HepG2 (cell line): ENCODE data around the gene CACNA1C. TPM values are rescaled to one million over a fixed set of nuclear protein-coding genes. Genes with fewer than 3 reads are reported as not detected.

Experiments used
- ATAC-seq: fragments of 200-7000 bp; cut with Tn5 transposase; 3 replicates; pipeline ENCODE4 v1.9.1; 2020; ENCODE audit warnings: mild to moderate bottlenecking, moderate library complexity
- BruUV-seq: library from RNA; stranded (reverse); fragments of 400-500 nt; replicated peaks from 2 replicates; lab custom pipeline; 2021; lab: Mats Ljungman, UMichigan
- CTCF ChIA-PET: fragments of 300-600 bp; formaldehyde crosslinking; extraction: SDS; loops from one replicate; lab custom pipeline; 2021; ENCODE audit warnings: low total read pairs, inconsistent platforms, low intra/inter-chr PET ratio; lab: Yijun Ruan, JAX
- POLR2A ChIA-PET: fragments of 350-600 bp; sonication (Branson Sonifier 250); formaldehyde crosslinking; loops from one replicate; lab custom pipeline; 2020; ENCODE audit warnings: antibody characterized with exemption, inconsistent platforms; lab: Yijun Ruan, JAX
- DNase-seq: peaks from one replicate; pipeline ENCODE4 v3.0.0-alpha.2; 2015; ENCODE audit warnings: low spot score
- FAIRE-seq: peaks from 3 replicates; lab custom pipeline; 2011; peaks lifted over from hg19 to GRCh38; lab: Jason Lieb, UNC
- H2AFZ ChIP-seq: one replicate; pipeline ENCODE4 v1.6.1; 2011; ENCODE audit warnings: low read length, inconsistent platforms
- H3K27ac ChIP-seq: fragments of 300-600 bp; 3 replicates; pipeline ENCODE4 v1.8.0; 2011; ENCODE audit warnings: mixed run types, mild to moderate bottlenecking, mixed read lengths, low read length, inconsistent platforms; ENCODE audit not compliant: insufficient read depth; ENCODE audit errors: extremely low read length
- H3K27me3 ChIP-seq, 2 experiments: fragments of 200-600 bp in 1 of 2; 2 replicates in 1 of 2; 3 replicates in 1 of 2; pipeline versions ENCODE4 v1.6.0 to v1.8.0; 2011; ENCODE audit warnings: low read length in 2 of 2, mild to moderate bottlenecking in 2 of 2, moderate library complexity in 2 of 2, inconsistent platforms in 1 of 2; ENCODE audit not compliant: insufficient read depth in 2 of 2, control insufficient read depth in 1 of 2
- H3K36me3 ChIP-seq, 2 experiments: fragments of 200-600 bp in 1 of 2; replicated peaks in 1 of 2; 2 replicates in 1 of 2; 3 replicates in 1 of 2; pipeline versions ENCODE4 v1.5.1 to v1.8.0; 2011; ENCODE audit warnings: low read length in 2 of 2, inconsistent platforms in 1 of 2; ENCODE audit not compliant: insufficient read depth in 2 of 2, control insufficient read depth in 1 of 2
- H3K4me1 ChIP-seq: 2 replicates; pipeline ENCODE4 v1.5.1; 2012; ENCODE audit warnings: low read length, inconsistent platforms; ENCODE audit not compliant: insufficient read depth
- H3K4me2 ChIP-seq: 2 replicates; pipeline ENCODE4 v1.6.0; 2011; ENCODE audit warnings: low read depth, low read length, inconsistent platforms
- H3K4me3 ChIP-seq, 3 experiments: fragments of 200-600 bp in 1 of 3; sonication (generic), shearing (Covaris generic) in 1 of 3; replicated peaks in 1 of 3; 2 replicates each; pipeline ENCODE4 v1.5.1; 2011 to 2016; ENCODE audit warnings: low read length in 3 of 3, inconsistent platforms in 2 of 3, low read depth in 2 of 3, mild to moderate bottlenecking in 2 of 3, control low read depth in 1 of 3, mixed read lengths in 1 of 3; ENCODE audit not compliant: insufficient read depth in 1 of 3
- H3K79me2 ChIP-seq: one replicate; pipeline ENCODE4 v1.6.1; 2011; ENCODE audit warnings: low read length, inconsistent platforms; ENCODE audit not compliant: insufficient read depth
- H3K9ac ChIP-seq: 2 replicates; pipeline ENCODE4 v1.6.0; 2011; ENCODE audit warnings: mild to moderate bottlenecking, low read depth, low read length, inconsistent platforms; ENCODE audit not compliant: insufficient read depth
- H3K9me3 ChIP-seq: 2 replicates; pipeline ENCODE4 v1.5.1; 2012; ENCODE audit warnings: mild to moderate bottlenecking, low read length
- H4K20me1 ChIP-seq: 2 replicates; pipeline ENCODE4 v1.6.0; 2011; ENCODE audit warnings: inconsistent platforms, mild to moderate bottlenecking, low read length, moderate library complexity; ENCODE audit not compliant: insufficient read depth
- ATF7 ChIP-seq, 2 experiments: fragments of 450-650 bp in 1 of 2; sonication (generic) in 1 of 2; formaldehyde crosslinking in 1 of 2; IDR thresholded peaks; 2 replicates each; pipeline versions ENCODE4 v1.4.0 to v1.6.1; 2016 to 2020; ENCODE audit warnings: antibody characterized with exemption in 1 of 2, mild to moderate bottlenecking in 1 of 2, missing genetic modification reagents in 1 of 2
- CREB1 ChIP-seq, 2 experiments: fragments of 450-650 bp in 1 of 2; IDR thresholded peaks; 2 replicates each; pipeline ENCODE4 v1.6.1; 2016 to 2017; ENCODE audit warnings: control low read depth in 1 of 2, mild to moderate bottlenecking in 1 of 2, missing compliant biosample characterization in 1 of 2, missing genetic modification characterization in 1 of 2
- GLI4 ChIP-seq: sonication (generic); formaldehyde crosslinking; IDR thresholded peaks from 2 replicates; pipeline ENCODE4 v1.5.1; 2020; ENCODE audit warnings: missing genetic modification reagents, mild to moderate bottlenecking, moderate library complexity, borderline replicate concordance
- HOXA9 ChIP-seq: sonication (generic); formaldehyde crosslinking; IDR thresholded peaks from 2 replicates; pipeline ENCODE4 v1.8.1; 2022; ENCODE audit warnings: missing genetic modification reagents, mild to moderate bottlenecking, moderate library complexity, borderline replicate concordance
- MZF1 ChIP-seq: sonication (generic); formaldehyde crosslinking; IDR thresholded peaks from 2 replicates; pipeline ENCODE4 v1.8.1; 2023; ENCODE audit warnings: mild to moderate bottlenecking, missing genetic modification reagents, borderline replicate concordance
- SIN3A ChIP-seq: IDR thresholded peaks from 2 replicates; pipeline ENCODE4 v1.6.1; 2011; ENCODE audit warnings: low read depth, mild to moderate bottlenecking, control low read depth, low read length, borderline replicate concordance
- ZKSCAN5 ChIP-seq: sonication (generic); formaldehyde crosslinking; IDR thresholded peaks from 2 replicates; pipeline ENCODE4 v1.5.1; 2020; ENCODE audit warnings: mild to moderate bottlenecking, missing genetic modification reagents
- ZNF740 ChIP-seq: sonication (generic); formaldehyde crosslinking; IDR thresholded peaks from 2 replicates; pipeline ENCODE4 v1.4.0; 2020; ENCODE audit warnings: missing genetic modification reagents
- ZNF83 ChIP-seq: sonication (generic); formaldehyde crosslinking; IDR thresholded peaks from 2 replicates; pipeline ENCODE4 v1.4.0; 2020; ENCODE audit warnings: missing genetic modification reagents, mild to moderate bottlenecking, borderline replicate concordance
- WGBS: methylation state at CpG from one replicate; pipeline ENCODE4 v1.1.6; 2017; ENCODE audit warnings: low lambda C conversion rate; 5-methylcytosine and 5-hydroxymethylcytosine counted together
- in situ Hi-C: cut with HindIII; loops from 2 replicates; pipeline ENCODE4 v1.10.0; 2017; ENCODE audit warnings: low pct_unique_long_range_greater_than_20kb; ENCODE audit not compliant: extremely low pct_ligation_motif_present
- intact Hi-C: fragments of 100-400 bp; cut with micrococcal nuclease; formaldehyde crosslinking; loops from one replicate; pipeline ENCODE4 v1.10.0; 2022; ENCODE audit not compliant: unreplicated experiment
- polyA plus RNA-seq, 8 experiments: library from polyadenylated mRNA; depleted of rRNA in 3 of 8; stranded (reverse) in 7 of 8; unstranded in 1 of 8; fragments of >200 nt; fragmentation: Illumina TruSeq in 4 of 8; extraction: Trizol in 4 of 8; gene quantifications; 2 replicates each; pipeline versions ENCODE4 v1.2.1 to v1.2.3, GENCODE V29; 2011 to 2016; ENCODE audit warnings: low read depth in 4 of 8, missing spikeins in 1 of 8, mixed read lengths in 1 of 8; ENCODE audit not compliant: insufficient read depth in 1 of 8
- total RNA-seq, 5 experiments: library from RNA; depleted of rRNA; stranded (reverse); fragments of >200 nt; fragmentation: Illumina TruSeq; extraction: Trizol; gene quantifications; 2 replicates each; pipeline ENCODE4 v1.2.3, GENCODE V29; 2016; ENCODE audit warnings: low read depth in 1 of 5
- TF ChIP-seq, protein P1 (sequence below): sonication (generic); formaldehyde crosslinking; conservative IDR thresholded peaks from 2 replicates; pipeline ENCODE4 v1.4.0; 2020; ENCODE audit warnings: missing genetic modification reagents

CACNA1C gene
- total and polyA plus RNA-seq, 2 of the 13 experiments (the other 11 are each of a cell fraction or from before 2014, with no cell fraction given) = not detected

- Histone ChIP-seq H3K79me2 (no peaks in the 10 kb centered on the region), H3K4me1 (no peaks in the 10 kb centered on the region), H3K36me3 (no peaks in the 10 kb centered on the region), H3K27me3 (peaks cover 3 to 54% of the 10 kb centered on the region in 2 experiments; a peak in 4 of 5 replicates), H4K20me1 (no peaks in the 10 kb centered on the region), H3K9me3 (no peaks in the 10 kb centered on the region), H3K27ac (no peak overlapping the region), H3K4me2 (no peak overlapping the region), H3K4me3 (no peak overlapping the region), H2AFZ (no peak overlapping the region), H3K9ac (no peak overlapping the region)
- DNase-seq = no peak
- no peak for FAIRE-seq
- intact Hi-C loops = no loop called here
- TF ChIP-seq, protein P1, sequence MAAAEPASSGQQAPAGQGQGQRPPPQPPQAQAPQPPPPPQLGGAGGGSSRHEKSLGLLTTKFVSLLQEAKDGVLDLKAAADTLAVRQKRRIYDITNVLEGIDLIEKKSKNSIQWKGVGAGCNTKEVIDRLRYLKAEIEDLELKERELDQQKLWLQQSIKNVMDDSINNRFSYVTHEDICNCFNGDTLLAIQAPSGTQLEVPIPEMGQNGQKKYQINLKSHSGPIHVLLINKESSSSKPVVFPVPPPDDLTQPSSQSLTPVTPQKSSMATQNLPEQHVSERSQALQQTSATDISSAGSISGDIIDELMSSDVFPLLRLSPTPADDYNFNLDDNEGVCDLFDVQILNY (CRISPR knock-in tag) = no peak
- TF ChIP-seq SIN3A (no peak), ATF7 (IDR thresholded peaks at IDR 0.05) (peak; percentile 85), ATF7 (CRISPR knock-in tag; IDR thresholded peaks at IDR 0.05) (no peak), ZNF740 (CRISPR knock-in tag) (no peak), CREB1 (IDR thresholded peaks at IDR 0.05) (peak; percentile 50; the same call in 1 of the 2 replicates), CREB1 (CRISPR knock-in tag; IDR thresholded peaks at IDR 0.05) (no peak), MZF1 (CRISPR knock-in tag) (no peak), ZKSCAN5 (no peak), GLI4 (CRISPR knock-in tag) (no peak), HOXA9 (CRISPR knock-in tag) (no peak), ZNF83 (no peak)
- BruUV-seq = no TSS peak
- 20% methylated on average over 2 of the region's 4 CpGs for WGBS
- no peak for ATAC-seq
- ChIA-PET POLR2A (no interaction called here), CTCF (no interaction called here)
- in situ Hi-C loops = no loop called here
Measured at GRCh38 chr12:2536724-2537123, 483.9 kb downstream of the CACNA1C start.
